WTC11 (cell line): Measurements from ENCODE around the gene LASP1. TPM values are rescaled to one million over a fixed set of nuclear protein-coding genes. Genes with fewer than 3 reads are reported as not detected.

Experiments
- ATAC-seq: fragments of 200-7000 bp; cut with Tn5 transposase; 2 replicates; pipeline ENCODE4 v1.10.0; 2021; ENCODE audit warnings: mild to moderate bottlenecking, moderate library complexity
- CTCF ChIA-PET: fragments of 300-600 bp; sonication (Branson Sonifier 250); formaldehyde crosslinking; loops from one replicate; lab custom pipeline; 2021; ENCODE audit warnings: antibody characterized with exemption; lab: Charles Lee
- POLR2A ChIA-PET: fragments of 350-600 bp; sonication (Branson Sonifier 250); formaldehyde crosslinking; loops from one replicate; lab custom pipeline; 2021; ENCODE audit warnings: antibody characterized with exemption; lab: Charles Lee
- DNase-seq: peaks from one replicate; pipeline ENCODE4 v3.0.0; 2021; ENCODE audit warnings: low spot score
- H3K27ac Mint-ChIP-seq: 2 replicates; pipeline ENCODE4 v1.8.0; 2021; ENCODE audit warnings: mixed read lengths
- H3K27me3 Mint-ChIP-seq: 2 replicates; pipeline ENCODE4 v1.8.0; 2021; ENCODE audit warnings: low read depth, mild to moderate bottlenecking, moderate library complexity, mixed read lengths
- H3K36me3 Mint-ChIP-seq: 2 replicates; pipeline ENCODE4 v1.8.0; 2021; ENCODE audit warnings: mixed read lengths
- H3K4me1 Mint-ChIP-seq: 2 replicates; pipeline ENCODE4 v1.8.0; 2022; ENCODE audit warnings: mixed read lengths
- H3K4me3 Mint-ChIP-seq: 2 replicates; pipeline ENCODE4 v1.8.0; 2021; ENCODE audit warnings: mild to moderate bottlenecking, moderate library complexity, mixed read lengths
- H3K9me3 Mint-ChIP-seq: 2 replicates; pipeline ENCODE4 v1.8.0; 2021; ENCODE audit warnings: mixed read lengths
- NFYB ChIP-seq: sonication (generic); formaldehyde crosslinking; conservative IDR thresholded peaks from 2 replicates; pipeline ENCODE4 v1.8.0; 2022; ENCODE audit warnings: low read depth, missing genetic modification reagents
- RORB ChIP-seq: fragments of 250-450 bp; sonication (Bioruptor Pico); IDR thresholded peaks from 2 replicates; pipeline ENCODE4 v1.9.0; 2021; ENCODE audit warnings: mild to moderate bottlenecking
- SMAD3 ChIP-seq: sonication (generic); formaldehyde crosslinking; IDR thresholded peaks from 2 replicates; pipeline ENCODE4 v1.8.0; 2022; ENCODE audit warnings: missing genetic modification reagents, mild to moderate bottlenecking, borderline replicate concordance
- TCF7 ChIP-seq: sonication (generic); formaldehyde crosslinking; IDR thresholded peaks from 2 replicates; pipeline ENCODE4 v1.8.0; 2022; ENCODE audit warnings: mild to moderate bottlenecking, low read depth, missing genetic modification reagents, moderate library complexity
- TEAD4 ChIP-seq: sonication (generic); formaldehyde crosslinking; IDR thresholded peaks from 2 replicates; pipeline ENCODE4 v1.8.0; 2022; ENCODE audit warnings: mild to moderate bottlenecking, missing genetic modification reagents
- ZNF121 ChIP-seq: sonication (generic); formaldehyde crosslinking; IDR thresholded peaks from 2 replicates; pipeline ENCODE4 v1.8.0; 2023; ENCODE audit warnings: missing genetic modification reagents
- ZNF423 ChIP-seq: fragments of 250-450 bp; sonication (Bioruptor Pico); IDR thresholded peaks from 2 replicates; pipeline ENCODE4 v2.1.2; 2022; ENCODE audit warnings: mild to moderate bottlenecking, moderate library complexity
- total RNA-seq: library from RNA; stranded (reverse); gene quantifications from 3 replicates; pipeline ENCODE4 v1.2.3, GENCODE V29; 2021
- TF ChIP-seq, protein P1 (sequence below): sonication (generic); formaldehyde crosslinking; IDR thresholded peaks from 2 replicates; pipeline ENCODE4 v1.8.1; 2022; ENCODE audit warnings: low read depth, missing genetic modification reagents, borderline replicate concordance
- TF ChIP-seq, protein P2 (sequence below): fragments of 250-450 bp; sonication (Bioruptor Pico); IDR thresholded peaks from 2 replicates; pipeline ENCODE4 v1.8.0; 2021; ENCODE audit warnings: mild to moderate bottlenecking
- TF ChIP-seq, protein P3 (sequence below): sonication (generic); formaldehyde crosslinking; IDR thresholded peaks from 2 replicates; pipeline ENCODE4 v1.8.1; 2022; ENCODE audit warnings: missing genetic modification reagents, borderline replicate concordance
- TF ChIP-seq, protein P4 (sequence below): sonication (generic); formaldehyde crosslinking; IDR thresholded peaks from 2 replicates; pipeline ENCODE4 v1.8.0; 2022; ENCODE audit warnings: missing genetic modification reagents
- TF ChIP-seq, protein P5 (sequence below): sonication (generic); formaldehyde crosslinking; IDR thresholded peaks from 2 replicates; pipeline ENCODE4 v1.8.0; 2023; ENCODE audit warnings: mild to moderate bottlenecking, missing genetic modification reagents

The LASP1 gene
- total RNA-seq, 1 experiment from 2014 or later = 139 TPM

DNA sequence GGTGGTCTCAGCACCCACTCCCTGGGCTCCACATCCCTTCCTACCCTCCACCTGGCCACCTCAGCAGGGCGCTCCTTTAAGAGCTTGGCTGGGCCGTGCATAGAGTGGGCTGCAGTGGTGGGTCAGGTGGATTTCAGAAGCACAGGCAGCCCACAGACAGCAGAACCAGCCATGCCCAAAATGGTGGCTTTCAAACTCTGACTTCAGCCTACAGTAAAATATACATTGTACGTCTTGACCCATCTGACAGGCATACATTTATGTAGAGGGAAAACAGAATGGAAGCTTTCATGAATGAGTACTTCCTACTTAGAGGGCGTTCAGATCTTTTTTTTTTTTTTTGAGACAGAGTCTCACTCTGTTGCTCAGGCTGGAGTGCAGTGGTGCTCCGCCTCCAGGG is 29.6 kb downstream of the LASP1 start (continued):
- TF ChIP-seq, protein P1, sequence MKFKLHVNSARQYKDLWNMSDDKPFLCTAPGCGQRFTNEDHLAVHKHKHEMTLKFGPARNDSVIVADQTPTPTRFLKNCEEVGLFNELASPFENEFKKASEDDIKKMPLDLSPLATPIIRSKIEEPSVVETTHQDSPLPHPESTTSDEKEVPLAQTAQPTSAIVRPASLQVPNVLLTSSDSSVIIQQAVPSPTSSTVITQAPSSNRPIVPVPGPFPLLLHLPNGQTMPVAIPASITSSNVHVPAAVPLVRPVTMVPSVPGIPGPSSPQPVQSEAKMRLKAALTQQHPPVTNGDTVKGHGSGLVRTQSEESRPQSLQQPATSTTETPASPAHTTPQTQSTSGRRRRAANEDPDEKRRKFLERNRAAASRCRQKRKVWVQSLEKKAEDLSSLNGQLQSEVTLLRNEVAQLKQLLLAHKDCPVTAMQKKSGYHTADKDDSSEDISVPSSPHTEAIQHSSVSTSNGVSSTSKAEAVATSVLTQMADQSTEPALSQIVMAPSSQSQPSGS = no peak
- TF ChIP-seq TCF7 (CRISPR knock-in tag) (no peak), ZNF423 (CRISPR knock-in tag) (no peak)
- TF ChIP-seq, protein P2, sequence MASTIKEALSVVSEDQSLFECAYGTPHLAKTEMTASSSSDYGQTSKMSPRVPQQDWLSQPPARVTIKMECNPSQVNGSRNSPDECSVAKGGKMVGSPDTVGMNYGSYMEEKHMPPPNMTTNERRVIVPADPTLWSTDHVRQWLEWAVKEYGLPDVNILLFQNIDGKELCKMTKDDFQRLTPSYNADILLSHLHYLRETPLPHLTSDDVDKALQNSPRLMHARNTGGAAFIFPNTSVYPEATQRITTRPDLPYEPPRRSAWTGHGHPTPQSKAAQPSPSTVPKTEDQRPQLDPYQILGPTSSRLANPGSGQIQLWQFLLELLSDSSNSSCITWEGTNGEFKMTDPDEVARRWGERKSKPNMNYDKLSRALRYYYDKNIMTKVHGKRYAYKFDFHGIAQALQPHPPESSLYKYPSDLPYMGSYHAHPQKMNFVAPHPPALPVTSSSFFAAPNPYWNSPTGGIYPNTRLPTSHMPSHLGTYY = no peak

DNA sequence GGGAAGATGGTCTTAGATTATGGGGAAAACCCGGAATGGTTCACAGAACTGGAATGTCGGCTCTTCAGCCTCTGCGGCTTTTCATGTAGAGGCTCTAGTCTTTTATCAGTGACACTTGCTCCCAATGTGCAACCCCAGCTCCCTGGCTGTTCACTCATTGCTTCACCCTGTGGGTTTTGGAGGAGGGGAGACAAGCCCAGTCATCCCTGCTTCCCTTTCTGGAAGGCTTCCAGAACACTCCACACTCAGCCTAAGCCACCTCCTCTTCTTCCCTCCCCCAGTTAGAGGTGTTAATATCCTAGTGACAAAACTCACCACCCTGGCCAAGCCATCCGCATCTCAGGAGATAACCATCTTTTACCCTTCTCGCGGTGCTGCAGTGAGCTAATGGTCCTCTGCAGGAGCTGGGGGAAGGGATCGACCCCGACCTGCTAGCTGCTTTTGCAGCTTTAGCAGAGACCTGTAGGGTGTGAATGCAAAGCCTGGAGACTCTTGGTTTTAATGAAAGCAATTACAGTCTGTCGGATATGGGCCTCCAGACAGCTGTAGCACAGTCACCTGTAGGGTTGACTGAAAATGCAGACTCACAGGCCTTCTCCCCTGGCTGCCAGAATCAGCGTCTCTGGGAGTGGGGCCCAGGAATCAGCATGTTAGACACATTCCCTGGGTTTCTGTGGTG is 31.3 kb downstream of the LASP1 start:
- Mint-ChIP-seq H3K9me3 (no peaks in the 10 kb centered on the region), H3K27ac (peak overlapping the region; percentile 63; the same call in 1 of the 2 replicates), H3K4me1 (peaks cover 22% of the 10 kb centered on the region), H3K36me3 (peaks cover 41% of the 10 kb centered on the region), H3K4me3 (no peak overlapping the region), H3K27me3 (no peaks in the 10 kb centered on the region)
- POLR2A ChIA-PET = interaction anchor here (1.1 kb wide), 1 partner anchor 30 kb away, joined by 5 read pairs; no protein-coding TSS in a partner anchor
- ATAC-seq (no peak; the same call in 1 of the 2 replicates), DNase-seq (no peak)
- CTCF ChIA-PET = interaction anchor here (0.8 to 2.3 kb wide), 6 partner anchors 9 to 82 kb away, joined by 3 to 8 read pairs (median 3); no protein-coding TSS in a partner anchor
- TF ChIP-seq RORB (CRISPR knock-in tag) (no peak), SMAD3 (no peak), NFYB (CRISPR knock-in tag) (no peak), TEAD4 (CRISPR knock-in tag) (no peak)
- TF ChIP-seq, protein P3, sequence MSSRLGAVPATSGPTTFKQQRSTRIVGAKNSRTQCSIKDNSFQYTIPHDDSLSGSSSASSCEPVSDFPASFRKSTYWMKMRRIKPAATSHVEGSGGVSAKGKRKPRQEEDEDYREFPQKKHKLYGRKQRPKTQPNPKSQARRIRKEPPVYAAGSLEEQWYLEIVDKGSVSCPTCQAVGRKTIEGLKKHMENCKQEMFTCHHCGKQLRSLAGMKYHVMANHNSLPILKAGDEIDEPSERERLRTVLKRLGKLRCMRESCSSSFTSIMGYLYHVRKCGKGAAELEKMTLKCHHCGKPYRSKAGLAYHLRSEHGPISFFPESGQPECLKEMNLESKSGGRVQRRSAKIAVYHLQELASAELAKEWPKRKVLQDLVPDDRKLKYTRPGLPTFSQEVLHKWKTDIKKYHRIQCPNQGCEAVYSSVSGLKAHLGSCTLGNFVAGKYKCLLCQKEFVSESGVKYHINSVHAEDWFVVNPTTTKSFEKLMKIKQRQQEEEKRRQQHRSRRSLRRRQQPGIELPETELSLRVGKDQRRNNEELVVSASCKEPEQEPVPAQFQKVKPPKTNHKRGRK = no peak
- TF ChIP-seq, protein P4, sequence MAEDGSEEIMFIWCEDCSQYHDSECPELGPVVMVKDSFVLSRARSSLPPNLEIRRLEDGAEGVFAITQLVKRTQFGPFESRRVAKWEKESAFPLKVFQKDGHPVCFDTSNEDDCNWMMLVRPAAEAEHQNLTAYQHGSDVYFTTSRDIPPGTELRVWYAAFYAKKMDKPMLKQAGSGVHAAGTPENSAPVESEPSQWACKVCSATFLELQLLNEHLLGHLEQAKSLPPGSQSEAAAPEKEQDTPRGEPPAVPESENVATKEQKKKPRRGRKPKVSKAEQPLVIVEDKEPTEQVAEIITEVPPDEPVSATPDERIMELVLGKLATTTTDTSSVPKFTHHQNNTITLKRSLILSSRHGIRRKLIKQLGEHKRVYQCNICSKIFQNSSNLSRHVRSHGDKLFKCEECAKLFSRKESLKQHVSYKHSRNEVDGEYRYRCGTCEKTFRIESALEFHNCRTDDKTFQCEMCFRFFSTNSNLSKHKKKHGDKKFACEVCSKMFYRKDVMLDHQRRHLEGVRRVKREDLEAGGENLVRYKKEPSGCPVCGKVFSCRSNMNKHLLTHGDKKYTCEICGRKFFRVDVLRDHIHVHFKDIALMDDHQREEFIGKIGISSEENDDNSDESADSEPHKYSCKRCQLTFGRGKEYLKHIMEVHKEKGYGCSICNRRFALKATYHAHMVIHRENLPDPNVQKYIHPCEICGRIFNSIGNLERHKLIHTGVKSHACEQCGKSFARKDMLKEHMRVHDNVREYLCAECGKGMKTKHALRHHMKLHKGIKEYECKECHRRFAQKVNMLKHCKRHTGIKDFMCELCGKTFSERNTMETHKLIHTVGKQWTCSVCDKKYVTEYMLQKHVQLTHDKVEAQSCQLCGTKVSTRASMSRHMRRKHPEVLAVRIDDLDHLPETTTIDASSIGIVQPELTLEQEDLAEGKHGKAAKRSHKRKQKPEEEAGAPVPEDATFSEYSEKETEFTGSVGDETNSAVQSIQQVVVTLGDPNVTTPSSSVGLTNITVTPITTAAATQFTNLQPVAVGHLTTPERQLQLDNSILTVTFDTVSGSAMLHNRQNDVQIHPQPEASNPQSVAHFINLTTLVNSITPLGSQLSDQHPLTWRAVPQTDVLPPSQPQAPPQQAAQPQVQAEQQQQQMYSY = peak; percentile 82

DNA sequence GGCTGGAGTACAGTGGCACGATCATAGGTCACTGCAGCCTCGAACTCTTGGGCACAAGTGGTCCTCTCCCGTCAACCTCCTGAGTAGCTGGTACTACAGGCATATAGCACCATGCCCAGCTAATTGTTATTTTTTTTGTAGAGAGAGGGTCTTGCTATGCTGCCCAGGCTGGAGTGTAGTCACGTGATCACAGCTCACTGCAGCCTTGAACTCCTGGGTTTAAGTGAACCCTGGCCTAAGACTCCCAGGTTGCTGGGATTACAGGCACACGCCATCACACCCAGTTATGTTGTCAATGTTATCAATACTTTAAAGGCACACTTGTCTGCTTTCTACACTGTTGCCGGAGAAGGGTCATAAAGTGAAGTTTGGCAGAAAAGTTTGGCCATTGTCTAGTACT is 33.5 kb downstream of the LASP1 start:
- no peak overlapping the region for H3K4me3 Mint-ChIP-seq
- POLR2A ChIA-PET = no interaction called here
- H3K27me3 Mint-ChIP-seq = no peaks in the 10 kb centered on the region
- no peak for DNase-seq
- peaks cover 32% of the 10 kb centered on the region for H3K36me3 Mint-ChIP-seq
- no peaks in the 10 kb centered on the region for H3K9me3 Mint-ChIP-seq
- no peak overlapping the region for H3K27ac Mint-ChIP-seq
- TF ChIP-seq, protein P5, sequence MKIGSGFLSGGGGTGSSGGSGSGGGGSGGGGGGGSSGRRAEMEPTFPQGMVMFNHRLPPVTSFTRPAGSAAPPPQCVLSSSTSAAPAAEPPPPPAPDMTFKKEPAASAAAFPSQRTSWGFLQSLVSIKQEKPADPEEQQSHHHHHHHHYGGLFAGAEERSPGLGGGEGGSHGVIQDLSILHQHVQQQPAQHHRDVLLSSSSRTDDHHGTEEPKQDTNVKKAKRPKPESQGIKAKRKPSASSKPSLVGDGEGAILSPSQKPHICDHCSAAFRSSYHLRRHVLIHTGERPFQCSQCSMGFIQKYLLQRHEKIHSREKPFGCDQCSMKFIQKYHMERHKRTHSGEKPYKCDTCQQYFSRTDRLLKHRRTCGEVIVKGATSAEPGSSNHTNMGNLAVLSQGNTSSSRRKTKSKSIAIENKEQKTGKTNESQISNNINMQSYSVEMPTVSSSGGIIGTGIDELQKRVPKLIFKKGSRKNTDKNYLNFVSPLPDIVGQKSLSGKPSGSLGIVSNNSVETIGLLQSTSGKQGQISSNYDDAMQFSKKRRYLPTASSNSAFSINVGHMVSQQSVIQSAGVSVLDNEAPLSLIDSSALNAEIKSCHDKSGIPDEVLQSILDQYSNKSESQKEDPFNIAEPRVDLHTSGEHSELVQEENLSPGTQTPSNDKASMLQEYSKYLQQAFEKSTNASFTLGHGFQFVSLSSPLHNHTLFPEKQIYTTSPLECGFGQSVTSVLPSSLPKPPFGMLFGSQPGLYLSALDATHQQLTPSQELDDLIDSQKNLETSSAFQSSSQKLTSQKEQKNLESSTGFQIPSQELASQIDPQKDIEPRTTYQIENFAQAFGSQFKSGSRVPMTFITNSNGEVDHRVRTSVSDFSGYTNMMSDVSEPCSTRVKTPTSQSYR (CRISPR knock-in tag) = no peak
- TF ChIP-seq ZNF121 (CRISPR knock-in tag) = peak; percentile 77
- CTCF ChIA-PET = no interaction called here
- ATAC-seq = no peak
- H3K4me1 Mint-ChIP-seq = peaks cover 28% of the 10 kb centered on the region
